Suprapubic skin (tissue), 4 donors: Measurements from ENCODE around the gene MROH2B. TPM values are rescaled to one million over a fixed set of nuclear protein-coding genes. Genes with fewer than 3 reads are reported as not detected.

Source experiments
- DNase-seq, 2 donors: peaks; one replicate each; pipeline ENCODE4 v3.0.0-alpha.2; 2019; ENCODE audit warnings: low spot score in 2 of 2
- H3K27ac ChIP-seq: fragments of 200-600 bp; sonication (generic); one replicate; pipeline ENCODE4 v1.5.1; 2019
- H3K27me3 ChIP-seq: fragments of 200-600 bp; sonication (generic); one replicate; pipeline ENCODE4 v1.5.1; 2019
- H3K36me3 ChIP-seq: fragments of 200-600 bp; sonication (generic); one replicate; pipeline ENCODE4 v1.5.1; 2019
- H3K4me1 ChIP-seq: fragments of 200-600 bp; sonication (generic); one replicate; pipeline ENCODE4 v1.5.1; 2019
- H3K4me3 ChIP-seq: fragments of 200-600 bp; sonication (generic); one replicate; pipeline ENCODE4 v1.5.1; 2019; ENCODE audit warnings: mild to moderate bottlenecking
- H3K9me3 ChIP-seq: fragments of 200-600 bp; sonication (generic); one replicate; pipeline ENCODE4 v1.5.1; 2019
- EP300 ChIP-seq: sonication (generic); formaldehyde crosslinking; IDR thresholded peaks from one replicate; pipeline ENCODE4 v1.6.1; 2017; ENCODE audit warnings: antibody characterized with exemption
- POLR2A ChIP-seq, 2 donors: fragments of 450-650 bp; IDR thresholded peaks; one replicate each; pipeline ENCODE4 v1.6.1; 2017; ENCODE audit warnings: antibody characterized with exemption in 2 of 2, mild to moderate bottlenecking in 2 of 2, moderate library complexity in 2 of 2
- POLR2AphosphoS5 ChIP-seq, 3 donors: sonication (generic); formaldehyde crosslinking; IDR thresholded peaks; one replicate each; pipeline ENCODE4 v1.6.1; 2017; ENCODE audit warnings: antibody characterized with exemption in 3 of 3
- WGBS: methylation state at CpG from one replicate; pipeline ENCODE4 v1.1.5; 2018; 5-methylcytosine and 5-hydroxymethylcytosine counted together
- total RNA-seq, 4 donors: library from RNA; depleted of rRNA; stranded (reverse); fragments of >200 nt; gene quantifications; one replicate each; pipeline ENCODE4 v1.1.0, GENCODE V29; 2016
- TF ChIP-seq, protein P1 (sequence below), 2 donors: fragments of 200-600 bp in 1 of 2; fragments of 450-650 bp in 1 of 2; sonication (generic) in 1 of 2; IDR thresholded peaks; one replicate each; pipeline ENCODE4 v1.5.1; 2016 to 2019; ENCODE audit warnings: antibody characterized with exemption in 2 of 2, mild to moderate bottlenecking in 1 of 2, moderate library complexity in 1 of 2

Gene MROH2B
- total RNA-seq, 4 donors from 2014 or later: not detected

DNA sequence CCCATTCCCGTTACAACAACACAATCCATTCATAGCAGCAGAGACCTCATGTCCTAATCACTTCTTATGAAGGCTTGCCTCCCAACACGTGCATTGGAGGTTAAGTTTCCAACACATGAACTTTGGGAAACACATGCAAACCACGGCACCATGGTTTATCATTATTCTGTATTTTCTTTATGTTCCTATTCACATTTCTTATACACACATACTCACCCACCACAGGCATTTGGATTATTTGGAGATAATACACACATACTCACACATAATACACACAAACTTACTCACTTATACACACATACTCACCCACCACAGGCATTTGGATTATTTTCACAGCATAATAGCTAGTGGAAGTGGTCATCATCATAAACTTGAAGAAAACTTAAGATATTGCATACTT is 86.3 kb downstream of the MROH2B start:
- WGBS: 88% methylated on average over 3 of the region's 3 CpGs
- Histone ChIP-seq H3K4me3 (no peak overlapping the region), H3K4me1 (no peaks in the 10 kb centered on the region), H3K27ac (no peak overlapping the region), H3K9me3 (no peaks in the 10 kb centered on the region), H3K36me3 (no peaks in the 10 kb centered on the region), H3K27me3 (no peaks in the 10 kb centered on the region)
- no peak for DNase-seq
- TF ChIP-seq, protein P1, sequence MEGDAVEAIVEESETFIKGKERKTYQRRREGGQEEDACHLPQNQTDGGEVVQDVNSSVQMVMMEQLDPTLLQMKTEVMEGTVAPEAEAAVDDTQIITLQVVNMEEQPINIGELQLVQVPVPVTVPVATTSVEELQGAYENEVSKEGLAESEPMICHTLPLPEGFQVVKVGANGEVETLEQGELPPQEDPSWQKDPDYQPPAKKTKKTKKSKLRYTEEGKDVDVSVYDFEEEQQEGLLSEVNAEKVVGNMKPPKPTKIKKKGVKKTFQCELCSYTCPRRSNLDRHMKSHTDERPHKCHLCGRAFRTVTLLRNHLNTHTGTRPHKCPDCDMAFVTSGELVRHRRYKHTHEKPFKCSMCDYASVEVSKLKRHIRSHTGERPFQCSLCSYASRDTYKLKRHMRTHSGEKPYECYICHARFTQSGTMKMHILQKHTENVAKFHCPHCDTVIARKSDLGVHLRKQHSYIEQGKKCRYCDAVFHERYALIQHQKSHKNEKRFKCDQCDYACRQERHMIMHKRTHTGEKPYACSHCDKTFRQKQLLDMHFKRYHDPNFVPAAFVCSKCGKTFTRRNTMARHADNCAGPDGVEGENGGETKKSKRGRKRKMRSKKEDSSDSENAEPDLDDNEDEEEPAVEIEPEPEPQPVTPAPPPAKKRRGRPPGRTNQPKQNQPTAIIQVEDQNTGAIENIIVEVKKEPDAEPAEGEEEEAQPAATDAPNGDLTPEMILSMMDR (IDR thresholded peaks at IDR 0.05): no peak
- no peak for TF ChIP-seq POLR2AphosphoS5 (IDR thresholded peaks at IDR 0.05)
- no peak for TF ChIP-seq EP300
- no peak for TF ChIP-seq POLR2A (IDR thresholded peaks at IDR 0.05)

DNA sequence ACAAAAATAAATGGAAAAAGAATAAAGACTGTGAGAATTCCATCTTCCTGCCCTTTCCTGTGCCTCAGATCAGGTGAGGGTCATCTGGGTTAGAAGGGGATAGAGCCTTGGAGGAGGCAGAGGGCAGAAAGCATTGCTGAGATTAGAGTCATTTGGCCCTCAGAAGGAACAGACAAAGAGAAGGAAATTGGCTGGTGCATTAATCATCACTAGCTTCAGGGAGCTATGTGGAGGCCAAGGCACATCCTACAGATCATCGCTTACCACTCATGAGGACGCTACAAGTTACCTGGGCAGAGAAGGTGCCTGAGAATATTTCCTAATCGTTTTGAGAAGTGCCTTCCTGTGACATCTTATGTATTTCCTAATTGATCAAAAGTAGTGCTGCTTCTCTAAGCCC is 87.4 kb downstream of the MROH2B start:
- Histone ChIP-seq H3K4me3 (no peak overlapping the region), H3K4me1 (no peaks in the 10 kb centered on the region), H3K9me3 (no peaks in the 10 kb centered on the region), H3K36me3 (no peaks in the 10 kb centered on the region), H3K27me3 (no peaks in the 10 kb centered on the region), H3K27ac (no peak overlapping the region)
- DNase-seq: no peak
- TF ChIP-seq, protein P1 (IDR thresholded peaks at IDR 0.05): no peak
- TF ChIP-seq EP300: no peak
- 74% methylated on average over 3 of the region's 3 CpGs for WGBS

DNA sequence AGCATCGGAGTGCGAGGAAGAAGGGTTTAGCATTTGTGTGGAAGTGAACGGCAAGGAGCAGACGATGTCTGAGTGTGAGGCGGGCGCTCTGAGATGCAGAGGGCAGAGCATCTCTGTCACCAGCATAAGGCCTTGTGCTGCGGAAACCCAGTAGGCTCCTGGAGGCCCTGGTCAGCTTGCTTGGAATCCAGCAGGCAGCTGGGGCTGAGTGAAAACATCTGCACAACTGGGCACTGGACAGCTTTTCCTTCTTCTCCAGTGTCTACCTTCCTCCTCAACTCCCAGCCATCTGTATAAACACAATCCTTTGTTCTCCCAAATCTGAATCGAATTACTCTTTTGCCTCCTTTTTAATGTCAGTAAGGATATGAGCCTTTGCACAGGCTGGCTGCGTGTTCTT is 89.7 kb downstream of the MROH2B start:
- DNase-seq: no peak
- TF ChIP-seq POLR2AphosphoS5 (IDR thresholded peaks at IDR 0.05) (no peak), POLR2A (IDR thresholded peaks at IDR 0.05) (no peak), EP300 (no peak)
- TF ChIP-seq, protein P1 (IDR thresholded peaks at IDR 0.05): no peak
- H3K36me3 ChIP-seq: no peaks in the 10 kb centered on the region
- H3K4me3 ChIP-seq: no peak overlapping the region
- no peak overlapping the region for H3K27ac ChIP-seq
- H3K9me3 ChIP-seq: no peaks in the 10 kb centered on the region
- WGBS: 87% methylated on average over 9 of the region's 9 CpGs
- H3K27me3 ChIP-seq: no peaks in the 10 kb centered on the region
- no peaks in the 10 kb centered on the region for H3K4me1 ChIP-seq

DNA sequence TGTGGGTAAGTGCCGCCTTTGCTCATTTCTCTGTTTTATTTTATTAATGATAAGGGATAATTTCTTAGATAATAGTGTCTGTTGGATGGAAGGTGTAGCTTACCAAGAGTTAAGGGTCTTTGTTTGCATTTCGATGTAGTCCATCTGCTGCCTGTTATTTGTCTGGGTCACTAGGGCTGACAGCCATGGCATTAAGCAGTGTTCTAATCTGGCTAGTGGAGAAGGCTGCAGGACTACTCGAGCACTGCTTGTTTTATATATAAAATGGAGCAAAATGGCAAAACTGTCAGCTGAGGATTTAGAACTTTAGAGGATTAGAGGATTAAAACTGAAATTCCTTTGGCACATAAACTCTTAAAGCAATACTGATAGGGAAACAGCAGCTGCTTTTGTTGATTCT is 94.3 kb downstream of the MROH2B start:
- H3K4me1 ChIP-seq: no peaks in the 10 kb centered on the region
- TF ChIP-seq EP300 (no peak), POLR2A (IDR thresholded peaks at IDR 0.05) (no peak), POLR2AphosphoS5 (IDR thresholded peaks at IDR 0.05) (no peak)
- TF ChIP-seq, protein P1 (IDR thresholded peaks at IDR 0.05): no peak
- H3K27me3 ChIP-seq: no peaks in the 10 kb centered on the region
- H3K36me3 ChIP-seq: no peaks in the 10 kb centered on the region
- H3K9me3 ChIP-seq: no peaks in the 10 kb centered on the region
- WGBS: 72% methylated on average over 3 of the region's 3 CpGs
- no peak for DNase-seq
- H3K27ac ChIP-seq: no peak overlapping the region
- no peak overlapping the region for H3K4me3 ChIP-seq

- Histone ChIP-seq H3K27me3 (no peaks in the 10 kb centered on the region), H3K4me1 (no peaks in the 10 kb centered on the region), H3K27ac (no peak overlapping the region), H3K4me3 (no peak overlapping the region), H3K9me3 (no peaks in the 10 kb centered on the region), H3K36me3 (no peaks in the 10 kb centered on the region)
- TF ChIP-seq, protein P1 (IDR thresholded peaks at IDR 0.05): no peak
- TF ChIP-seq EP300 (no peak), POLR2A (IDR thresholded peaks at IDR 0.05) (no peak), POLR2AphosphoS5 (IDR thresholded peaks at IDR 0.05) (no peak)
- whole genome bisulfite sequencing: 76% methylated on average over 3 of the region's 3 CpGs
- no peak for DNase-seq
These were observed 95.1 kb downstream of the MROH2B start for GRCh38 chr5:40976041-40976440.
